Measurements from ENCODE around the gene KRTAP4-2.

GRCh38 chr17:41167561-41167960 is 10.5 kb downstream of the KRTAP4-2 start:
- TF ChIP-seq, protein P1, sequence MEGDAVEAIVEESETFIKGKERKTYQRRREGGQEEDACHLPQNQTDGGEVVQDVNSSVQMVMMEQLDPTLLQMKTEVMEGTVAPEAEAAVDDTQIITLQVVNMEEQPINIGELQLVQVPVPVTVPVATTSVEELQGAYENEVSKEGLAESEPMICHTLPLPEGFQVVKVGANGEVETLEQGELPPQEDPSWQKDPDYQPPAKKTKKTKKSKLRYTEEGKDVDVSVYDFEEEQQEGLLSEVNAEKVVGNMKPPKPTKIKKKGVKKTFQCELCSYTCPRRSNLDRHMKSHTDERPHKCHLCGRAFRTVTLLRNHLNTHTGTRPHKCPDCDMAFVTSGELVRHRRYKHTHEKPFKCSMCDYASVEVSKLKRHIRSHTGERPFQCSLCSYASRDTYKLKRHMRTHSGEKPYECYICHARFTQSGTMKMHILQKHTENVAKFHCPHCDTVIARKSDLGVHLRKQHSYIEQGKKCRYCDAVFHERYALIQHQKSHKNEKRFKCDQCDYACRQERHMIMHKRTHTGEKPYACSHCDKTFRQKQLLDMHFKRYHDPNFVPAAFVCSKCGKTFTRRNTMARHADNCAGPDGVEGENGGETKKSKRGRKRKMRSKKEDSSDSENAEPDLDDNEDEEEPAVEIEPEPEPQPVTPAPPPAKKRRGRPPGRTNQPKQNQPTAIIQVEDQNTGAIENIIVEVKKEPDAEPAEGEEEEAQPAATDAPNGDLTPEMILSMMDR (IDR thresholded peaks at IDR 0.05) = no peak
- no peak for TF ChIP-seq ZFX (IDR thresholded peaks at IDR 0.05; ENCODE audit: borderline replicate concordance)

All from 22Rv1 (cell line).